MM.1S (cell line): Measurements from ENCODE around the gene APBB1IP.

Experiments
- EZH2 ChIP-seq: fragments of 300-600 bp; sonication (generic); optimal IDR thresholded peaks from 2 replicates; pipeline ENCODE3; 2017; ENCODE audit warnings: low read depth, mild to moderate bottlenecking, antibody characterized with exemption, low read length, mixed read lengths
- EZH2phosphoT487 ChIP-seq: fragments of 300-600 bp; sonication (generic); IDR thresholded peaks from 2 replicates; pipeline ENCODE4 v1.6.1; 2018; ENCODE audit warnings: antibody characterized with exemption, low read length
- TF ChIP-seq, protein P1 (sequence below): fragments of 300-600 bp; sonication (generic); IDR thresholded peaks from 2 replicates; pipeline ENCODE4 v1.5.1; 2016; ENCODE audit warnings: antibody characterized with exemption, low read length, mixed read lengths

DNA sequence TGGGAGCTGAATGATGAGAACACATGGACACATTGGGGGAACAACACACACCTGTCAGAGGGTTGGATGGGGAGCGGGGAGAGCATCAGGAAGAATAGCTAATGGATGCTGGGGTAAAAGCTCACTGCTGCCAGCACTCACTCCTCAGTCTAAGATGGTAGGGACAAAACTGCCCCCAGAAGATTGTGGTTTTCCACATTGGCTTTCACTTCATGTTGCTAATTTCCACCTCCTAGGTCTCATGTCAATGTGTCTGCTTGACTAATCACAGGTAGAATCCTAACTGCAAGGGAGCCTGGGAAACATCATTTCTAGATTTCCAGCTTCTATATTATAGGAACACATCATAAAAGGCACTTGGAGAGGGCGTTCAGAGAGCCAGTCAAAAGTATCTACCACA lies 22.6 kb downstream of the APBB1IP start:
- TF ChIP-seq EZH2, result no peak
- TF ChIP-seq, protein P1, sequence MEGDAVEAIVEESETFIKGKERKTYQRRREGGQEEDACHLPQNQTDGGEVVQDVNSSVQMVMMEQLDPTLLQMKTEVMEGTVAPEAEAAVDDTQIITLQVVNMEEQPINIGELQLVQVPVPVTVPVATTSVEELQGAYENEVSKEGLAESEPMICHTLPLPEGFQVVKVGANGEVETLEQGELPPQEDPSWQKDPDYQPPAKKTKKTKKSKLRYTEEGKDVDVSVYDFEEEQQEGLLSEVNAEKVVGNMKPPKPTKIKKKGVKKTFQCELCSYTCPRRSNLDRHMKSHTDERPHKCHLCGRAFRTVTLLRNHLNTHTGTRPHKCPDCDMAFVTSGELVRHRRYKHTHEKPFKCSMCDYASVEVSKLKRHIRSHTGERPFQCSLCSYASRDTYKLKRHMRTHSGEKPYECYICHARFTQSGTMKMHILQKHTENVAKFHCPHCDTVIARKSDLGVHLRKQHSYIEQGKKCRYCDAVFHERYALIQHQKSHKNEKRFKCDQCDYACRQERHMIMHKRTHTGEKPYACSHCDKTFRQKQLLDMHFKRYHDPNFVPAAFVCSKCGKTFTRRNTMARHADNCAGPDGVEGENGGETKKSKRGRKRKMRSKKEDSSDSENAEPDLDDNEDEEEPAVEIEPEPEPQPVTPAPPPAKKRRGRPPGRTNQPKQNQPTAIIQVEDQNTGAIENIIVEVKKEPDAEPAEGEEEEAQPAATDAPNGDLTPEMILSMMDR, result no peak
- no peak for TF ChIP-seq EZH2phosphoT487
